ENCODE measurements around the gene PHF10.

DNA sequence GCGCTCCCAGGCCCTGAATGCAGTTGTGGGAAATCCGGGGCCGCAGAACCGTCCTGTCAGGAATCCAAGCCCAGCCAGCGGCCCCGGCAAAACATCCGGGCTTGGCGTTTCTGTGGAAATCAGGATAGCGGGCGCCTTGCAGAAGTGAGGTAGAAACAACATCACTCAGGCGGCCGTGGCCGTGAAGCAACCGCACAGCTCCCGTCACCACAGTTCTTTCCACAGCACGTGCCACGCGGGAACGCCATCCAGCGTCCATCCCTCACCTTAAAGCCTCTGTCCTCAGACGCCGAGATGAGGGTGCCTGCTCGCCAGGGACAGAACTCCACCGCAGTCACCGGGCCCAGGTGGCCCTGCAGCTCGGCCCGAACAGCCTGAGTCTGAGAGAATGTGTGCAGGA, 56.6 kb downstream of the PHF10 start:
- TF ChIP-seq, protein P1, sequence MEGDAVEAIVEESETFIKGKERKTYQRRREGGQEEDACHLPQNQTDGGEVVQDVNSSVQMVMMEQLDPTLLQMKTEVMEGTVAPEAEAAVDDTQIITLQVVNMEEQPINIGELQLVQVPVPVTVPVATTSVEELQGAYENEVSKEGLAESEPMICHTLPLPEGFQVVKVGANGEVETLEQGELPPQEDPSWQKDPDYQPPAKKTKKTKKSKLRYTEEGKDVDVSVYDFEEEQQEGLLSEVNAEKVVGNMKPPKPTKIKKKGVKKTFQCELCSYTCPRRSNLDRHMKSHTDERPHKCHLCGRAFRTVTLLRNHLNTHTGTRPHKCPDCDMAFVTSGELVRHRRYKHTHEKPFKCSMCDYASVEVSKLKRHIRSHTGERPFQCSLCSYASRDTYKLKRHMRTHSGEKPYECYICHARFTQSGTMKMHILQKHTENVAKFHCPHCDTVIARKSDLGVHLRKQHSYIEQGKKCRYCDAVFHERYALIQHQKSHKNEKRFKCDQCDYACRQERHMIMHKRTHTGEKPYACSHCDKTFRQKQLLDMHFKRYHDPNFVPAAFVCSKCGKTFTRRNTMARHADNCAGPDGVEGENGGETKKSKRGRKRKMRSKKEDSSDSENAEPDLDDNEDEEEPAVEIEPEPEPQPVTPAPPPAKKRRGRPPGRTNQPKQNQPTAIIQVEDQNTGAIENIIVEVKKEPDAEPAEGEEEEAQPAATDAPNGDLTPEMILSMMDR (IDR thresholded peaks at IDR 0.05; ENCODE audit: low read depth, low read length), result no peak
- TF ChIP-seq POLR2A (IDR thresholded peaks at IDR 0.05; ENCODE audit: extremely low read depth, insufficient read length), result no peak
- TF ChIP-seq, protein P2, sequence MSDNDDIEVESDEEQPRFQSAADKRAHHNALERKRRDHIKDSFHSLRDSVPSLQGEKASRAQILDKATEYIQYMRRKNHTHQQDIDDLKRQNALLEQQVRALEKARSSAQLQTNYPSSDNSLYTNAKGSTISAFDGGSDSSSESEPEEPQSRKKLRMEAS (IDR thresholded peaks at IDR 0.05; ENCODE audit: low read depth, low read length), result no peak
- TF ChIP-seq MYC (IDR thresholded peaks at IDR 0.05; ENCODE audit: low read depth, low read length), result no peak
